HPDE6-E6E7 (cell line): ENCODE measurements around the gene RAMACL.
"Not testable (repeated sequence)": the region's sequence is repeated elsewhere in the genome, so short reads cannot be mapped to it uniquely, and the experiment has no call there.

Source experiments
- DNase-seq: peaks from one replicate; pipeline ENCODE4 v3.0.0; 2011; ENCODE audit warnings: missing footprints; ENCODE audit errors: extremely low spot score

Gene RAMACL

GRCh38 chr6:166596776-166597507 is 10.5 kb upstream of the RAMACL start:
- no peak for DNase-seq

GRCh38 chr6:166595949-166596348 is 9.5 kb upstream of the RAMACL start:
- DNase-seq, result no peak

GRCh38 chr6:166595061-166595780 is 8.7 kb upstream of the RAMACL start:
- no peak for DNase-seq

GRCh38 chr6:166592821-166593220 is 6.3 kb upstream of the RAMACL start:
- no peak for DNase-seq

- no peak for DNase-seq
Measured at GRCh38 chr6:166591961-166592520, 5.6 kb upstream of the RAMACL start.

- DNase-seq, result no peak
Measured at GRCh38 chr6:166591026-166591425, 4.5 kb upstream of the RAMACL start.

GRCh38 chr6:166589786-166590574 is 3.5 kb upstream of the RAMACL start:
- no peak for DNase-seq

GRCh38 chr6:166589337-166589731 is 2.9 kb upstream of the RAMACL start:
- DNase-seq, result no peak

- no peak for DNase-seq
Measured at GRCh38 chr6:166588691-166589336, 2.3 kb upstream of the RAMACL start.

GRCh38 chr6:166587631-166588413 is 1.3 kb upstream of the RAMACL start:
- DNase-seq, result no peak

- no peak for DNase-seq
Measured at GRCh38 chr6:166584853-166585429, 1.5 kb downstream of the RAMACL start.

- no peak for DNase-seq
Measured at GRCh38 chr6:166584155-166584554, 2.3 kb downstream of the RAMACL start.

GRCh38 chr6:166583230-166583965 is 3.1 kb downstream of the RAMACL start:
- no peak for DNase-seq

- no peak for DNase-seq
Measured at GRCh38 chr6:166582258-166582657, 4.2 kb downstream of the RAMACL start.

- DNase-seq, result not testable (repeated sequence)
Measured at GRCh38 chr6:166581801-166582200, 4.7 kb downstream of the RAMACL start.

GRCh38 chr6:166581091-166581511 is 5.4 kb downstream of the RAMACL start:
- DNase-seq, result no peak

- DNase-seq, result no peak
Measured at GRCh38 chr6:166580076-166581050, 6.1 kb downstream of the RAMACL start.

- no peak for DNase-seq
Measured at GRCh38 chr6:166579237-166579850, 7.1 kb downstream of the RAMACL start.
